ENCODE measurements around the gene KCNH6.

KCNH6 gene

GRCh38 chr17:63567229-63567628 is 44.1 kb downstream of the KCNH6 start:
- DNase-seq (ENCODE audit: low spot score), result no peak
- TF ChIP-seq CTCF (conservative IDR thresholded peaks at IDR 0.05; ENCODE audit: low read depth), result no peak
- H3K27ac ChIP-seq, result no peak overlapping the region
- ChIA-PET CTCF (no interaction called here), POLR2A (ENCODE audit: low non-redundant PET) (no interaction called here)

- POLR2A ChIA-PET (ENCODE audit: low non-redundant PET), result no interaction called here
- H3K27ac ChIP-seq, result no peak overlapping the region
- no peak for TF ChIP-seq CTCF (conservative IDR thresholded peaks at IDR 0.05; ENCODE audit: low read depth)
- DNase-seq (ENCODE audit: low spot score), result no peak
- CTCF ChIA-PET, result interaction anchor here (0.6 to 1.0 kb wide), 4 partner anchors 137 to 1568 kb away, joined by 3 read pairs; no protein-coding TSS in a partner anchor
Measured at GRCh38 chr17:63568563-63568962, 45.4 kb downstream of the KCNH6 start.

GRCh38 chr17:63571632-63572310 is 48.6 kb downstream of the KCNH6 start:
- no peak overlapping the region for H3K27ac ChIP-seq
- POLR2A ChIA-PET (ENCODE audit: low non-redundant PET), result no interaction called here
- TF ChIP-seq CTCF (conservative IDR thresholded peaks at IDR 0.05; ENCODE audit: low read depth), result no peak
- no peak for DNase-seq (ENCODE audit: low spot score)
- CTCF ChIA-PET, result interaction anchor here (0.6 to 1.3 kb wide), 2 partner anchors 27 to 146 kb away, joined by 4 to 5 read pairs; no protein-coding TSS in a partner anchor

GRCh38 chr17:63573634-63574033 is 50.5 kb downstream of the KCNH6 start:
- DNase-seq (ENCODE audit: low spot score), result no peak
- no peak overlapping the region for H3K27ac ChIP-seq
- TF ChIP-seq CTCF (conservative IDR thresholded peaks at IDR 0.05; ENCODE audit: low read depth), result peak; percentile 29
- ChIA-PET CTCF (interaction anchor here (0.6 to 1.1 kb wide), 3 partner anchors 23 to 138 kb away, joined by 3 to 5 read pairs (median 5); no protein-coding TSS in a partner anchor), POLR2A (ENCODE audit: low non-redundant PET) (no interaction called here)

- ChIA-PET POLR2A (ENCODE audit: low non-redundant PET) (no interaction called here), CTCF (no interaction called here)
- no peak overlapping the region for H3K27ac ChIP-seq
- TF ChIP-seq CTCF (conservative IDR thresholded peaks at IDR 0.05; ENCODE audit: low read depth), result no peak
- no peak for DNase-seq (ENCODE audit: low spot score)
Measured at GRCh38 chr17:63578027-63578768, 55.0 kb downstream of the KCNH6 start.

GRCh38 chr17:63578769-63579111 is 55.6 kb downstream of the KCNH6 start:
- POLR2A ChIA-PET (ENCODE audit: low non-redundant PET), result no interaction called here
- CTCF ChIA-PET, result no interaction called here
- DNase-seq (ENCODE audit: low spot score), result no peak
- no peak for TF ChIP-seq CTCF (conservative IDR thresholded peaks at IDR 0.05; ENCODE audit: low read depth)
- no peak overlapping the region for H3K27ac ChIP-seq
